CD1c-positive myeloid dendritic cell (primary cell): ENCODE results near the gene CHRDL1.
A peak's percentile ranks its signal among the peaks of the same experiment; 100 is the strongest.

Experiments
- DNase-seq: peaks from one replicate; pipeline ENCODE4 v3.0.0-alpha.2; 2016; ENCODE audit errors: extremely low spot score

The CHRDL1 gene

GRCh38 chrX:110743679-110744340 is 51.8 kb downstream of the CHRDL1 start:
- no peak for DNase-seq

- no peak for DNase-seq
Observed at GRCh38 chrX:110741213-110741796, 54.3 kb downstream of the CHRDL1 start.

- DNase-seq, result no peak
Observed at GRCh38 chrX:110734894-110735541, 60.6 kb downstream of the CHRDL1 start.

- DNase-seq, result no peak
Observed at GRCh38 chrX:110734271-110734670, 61.3 kb downstream of the CHRDL1 start.

GRCh38 chrX:110733166-110733565 is 62.5 kb downstream of the CHRDL1 start:
- no peak for DNase-seq

- no peak for DNase-seq
Observed at GRCh38 chrX:110732266-110732665, 63.4 kb downstream of the CHRDL1 start.

- no peak for DNase-seq
Observed at GRCh38 chrX:110723844-110724243, 71.8 kb downstream of the CHRDL1 start.

GRCh38 chrX:110722135-110722534 is 73.5 kb downstream of the CHRDL1 start:
- DNase-seq, result no peak

- no peak for DNase-seq
Observed at GRCh38 chrX:110713666-110714065, 82.0 kb downstream of the CHRDL1 start.

- no peak for DNase-seq
Observed at GRCh38 chrX:110706446-110706845, 89.2 kb downstream of the CHRDL1 start.

GRCh38 chrX:110703641-110704040 is 92.0 kb downstream of the CHRDL1 start:
- DNase-seq, result no peak

GRCh38 chrX:110699109-110699508 is 96.5 kb downstream of the CHRDL1 start:
- no peak for DNase-seq

- DNase-seq, result no peak
Observed at GRCh38 chrX:110698696-110699095, 96.9 kb downstream of the CHRDL1 start.

- no peak for DNase-seq
Observed at GRCh38 chrX:110692866-110693265, 102.8 kb downstream of the CHRDL1 start.

- DNase-seq, result no peak
Observed at GRCh38 chrX:110691446-110691845, 104.2 kb downstream of the CHRDL1 start.

- no peak for DNase-seq
Observed at GRCh38 chrX:110684653-110685052, 111.0 kb downstream of the CHRDL1 start.

GRCh38 chrX:110683925-110684324 is 111.7 kb downstream of the CHRDL1 start:
- no peak for DNase-seq

- DNase-seq, result no peak
Observed at GRCh38 chrX:110678591-110678990, 117.0 kb downstream of the CHRDL1 start.

- DNase-seq, result no peak
Observed at GRCh38 chrX:110675886-110676285, 119.7 kb downstream of the CHRDL1 start.

GRCh38 chrX:110671068-110671803 is 124.4 kb downstream of the CHRDL1 start:
- peak; percentile 27 for DNase-seq

GRCh38 chrX:110669572-110669971 is 126.0 kb downstream of the CHRDL1 start:
- no peak for DNase-seq

GRCh38 chrX:110667706-110668105 is 127.9 kb downstream of the CHRDL1 start:
- no peak for DNase-seq
